IMR-90 (cell line): Measurements from ENCODE around the gene CCL27. TPM values are rescaled to one million over a fixed set of nuclear protein-coding genes. Genes with fewer than 3 reads are reported as not detected.

Experiments used
- RFX5 ChIP-seq: IDR thresholded peaks from 2 replicates; pipeline ENCODE4 v1.8.0; 2012; ENCODE audit warnings: low read depth, mild to moderate bottlenecking, low read length, moderate library complexity
- microRNA-seq, 2 experiments: library from miRNA; stranded (forward) in 1 of 2; unstranded in 1 of 2; fragments of 10-50 nt in 1 of 2; fragments of <30 nt in 1 of 2; gene quantifications in 1 of 2; microRNA quantifications in 1 of 2; one replicate each; pipeline versions ENCODE3 to v1.1.0; 2013 to 2020; ENCODE audit not compliant: insufficient read depth in 1 of 2, insufficient read length in 1 of 2, unreplicated experiment in 1 of 2
- polyA plus RNA-seq, 3 experiments: library from polyadenylated mRNA; depleted of rRNA; stranded (reverse); fragments of >200 nt; gene quantifications; 2 replicates each; pipeline ENCODE4 v1.2.3, GENCODE V29; 2012; ENCODE audit warnings: low replicate concordance in 1 of 3
- small RNA-seq, 5 experiments: library from RNA; depleted of rRNA; stranded (forward); fragments of <200 nt; gene quantifications; one replicate each; pipeline ENCODE3, GENCODE V24; 2012
- total RNA-seq: library from RNA; depleted of rRNA; stranded (reverse); fragments of >200 nt; gene quantifications from 2 replicates; pipeline ENCODE4 v1.2.3, GENCODE V29; 2012; rRNA removed

CCL27 gene
- total and polyA plus RNA-seq, 2 of the 4 experiments (the other 2 are of a cell fraction): 0.18 to 0.26 TPM

DNA sequence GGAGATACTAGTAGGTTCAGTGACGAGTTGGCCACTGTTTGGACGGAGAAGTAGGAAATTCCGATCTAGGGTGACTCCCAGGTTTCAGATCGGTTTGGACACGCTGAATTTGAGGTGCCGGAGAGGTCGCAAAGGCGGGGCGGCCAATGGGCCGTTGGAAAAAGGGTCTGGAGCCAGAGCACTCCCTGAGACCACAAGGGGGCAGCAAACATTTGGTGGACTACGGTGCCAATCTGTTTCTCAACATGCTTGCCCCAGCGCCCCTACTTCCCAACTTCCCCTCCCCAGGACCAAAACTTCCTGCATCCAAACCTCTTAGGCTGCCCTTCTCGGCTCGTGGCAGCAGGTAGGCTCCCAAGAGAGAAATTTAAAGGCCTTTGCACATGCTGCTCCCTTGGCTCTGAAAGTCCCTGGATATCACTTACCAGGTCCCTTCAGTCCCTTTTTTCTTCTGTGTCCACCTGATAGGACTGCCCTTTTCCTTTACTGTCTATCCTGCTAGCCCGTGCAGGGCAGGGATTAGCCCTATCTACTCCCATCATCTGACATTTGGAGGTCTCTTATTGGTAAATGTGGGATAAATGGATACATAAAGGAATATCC lies 49.6 kb downstream of the CCL27 start (continued):
- no peak for TF ChIP-seq RFX5

Small RNA genes lying within 50 kb of the gene (microRNA-seq; reads per million reads assigned to microRNA genes)
- gene CCL27 (ENCODE audit: insufficient read depth, insufficient read length): not detected

Small RNA genes lying within 50 kb of the gene (small RNA-seq; reads per million reads assigned to genes)
- gene CCL27: 0 reads per million in 5 experiments

Other genes starting within 250 kb of the CCL27 start
- 4.8 and 5.6 TPM in 2 replicates for gene FAM219A, start 204.1 kb downstream of the CCL27 start, total RNA-seq
- 20.1 and 20.8 TPM in 2 replicates for gene FAM219A, start 204.1 kb downstream of the CCL27 start, polyA plus RNA-seq (2012; rRNA removed)
- not detected in 2 replicates for gene DNAI1, start 203.9 kb downstream of the CCL27 start, total RNA-seq
- gene DNAI1, start 203.9 kb downstream of the CCL27 start, polyA plus RNA-seq (2012; rRNA removed): not detected in 2 replicates
- gene ENHO, start 139.7 kb downstream of the CCL27 start, total RNA-seq: not detected in 2 replicates
- 0.10 TPM in 1 of 2 replicates, not detected in the other for gene ENHO, start 139.7 kb downstream of the CCL27 start, polyA plus RNA-seq (2012; rRNA removed)
- gene CNTFR, start 72.9 kb downstream of the CCL27 start, total RNA-seq: not detected in 2 replicates
- gene CNTFR, start 72.9 kb downstream of the CCL27 start, polyA plus RNA-seq (2012; rRNA removed): not detected in 2 replicates
- 13.3 and 20.4 TPM in 2 replicates for gene RPP25L, start 50.6 kb downstream of the CCL27 start, total RNA-seq
- 26.3 and 27.6 TPM in 2 replicates for gene RPP25L, start 50.6 kb downstream of the CCL27 start, polyA plus RNA-seq (2012; rRNA removed)
- gene DCTN3, start 42.2 kb downstream of the CCL27 start, total RNA-seq: 104 and 122 TPM in 2 replicates
- gene DCTN3, start 42.2 kb downstream of the CCL27 start, polyA plus RNA-seq (2012; rRNA removed): 183 and 186 TPM in 2 replicates
- not detected in 2 replicates for gene ARID3C, start 33.6 kb downstream of the CCL27 start, total RNA-seq
- 0.07 TPM in 1 of 2 replicates, not detected in the other for gene ARID3C, start 33.6 kb downstream of the CCL27 start, polyA plus RNA-seq (2012; rRNA removed)
- 38.6 and 44.6 TPM in 2 replicates for gene SIGMAR1, start 24.9 kb downstream of the CCL27 start, total RNA-seq
- 88.9 and 93.1 TPM in 2 replicates for gene SIGMAR1, start 24.9 kb downstream of the CCL27 start, polyA plus RNA-seq (2012; rRNA removed)
- 12.5 and 15.8 TPM in 2 replicates for gene GALT, start 16.0 kb downstream of the CCL27 start, total RNA-seq
- 34.6 and 36.6 TPM in 2 replicates for gene GALT, start 16.0 kb downstream of the CCL27 start, polyA plus RNA-seq (2012; rRNA removed)
- 6.9 and 8.2 TPM in 2 replicates for gene IL11RA, start 10.5 kb downstream of the CCL27 start, total RNA-seq
- 15.9 and 19.2 TPM in 2 replicates for gene IL11RA, start 10.5 kb downstream of the CCL27 start, polyA plus RNA-seq (2012; rRNA removed)
- gene CCL19, start 28.6 kb upstream of the CCL27 start, total RNA-seq: not detected in 2 replicates
- gene CCL19, start 28.6 kb upstream of the CCL27 start, polyA plus RNA-seq (2012; rRNA removed): not detected in 2 replicates
- gene CCL21, start 47.5 kb upstream of the CCL27 start, total RNA-seq: not detected in 2 replicates
- gene CCL21, start 47.5 kb upstream of the CCL27 start, polyA plus RNA-seq (2012; rRNA removed): not detected in 2 replicates